GM12892 (cell line): ENCODE results near the gene MLX.

ENCODE experiments used
- POLR2A ChIP-seq: IDR thresholded peaks from 2 replicates; pipeline ENCODE4 v1.6.1; 2011; ENCODE audit warnings: low read depth, low read length, control low read depth
- POLR2AphosphoS5 ChIP-seq: IDR thresholded peaks from 2 replicates; pipeline ENCODE4 v1.6.1; 2011; ENCODE audit warnings: low read depth, low read length, control low read depth

DNA sequence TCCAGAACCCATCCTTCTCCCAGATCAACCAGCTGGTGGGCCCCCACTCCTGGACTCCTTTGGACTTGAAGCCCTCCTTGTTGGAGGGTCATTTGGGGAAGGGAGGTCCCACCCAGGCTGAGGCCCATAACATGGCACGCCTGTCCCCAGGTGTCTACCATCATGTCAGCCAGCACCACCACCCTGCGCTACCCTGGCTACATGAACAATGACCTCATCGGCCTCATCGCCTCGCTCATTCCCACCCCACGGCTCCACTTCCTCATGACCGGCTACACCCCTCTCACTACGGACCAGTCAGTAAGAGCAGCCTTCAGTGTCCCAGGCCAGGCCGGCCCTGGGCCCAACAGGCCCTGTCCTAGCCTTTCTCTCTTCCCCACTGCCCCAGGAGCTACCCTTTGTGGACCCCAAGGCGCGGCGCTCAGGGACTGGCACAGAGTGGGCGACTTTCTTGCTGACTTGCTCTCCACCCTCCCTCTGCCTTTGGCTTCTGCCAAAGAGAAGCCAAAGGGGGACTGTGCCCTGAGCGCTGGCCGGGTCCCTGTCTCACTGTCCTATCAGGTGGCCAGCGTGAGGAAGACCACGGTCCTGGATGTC lies 46.9 kb downstream of the MLX start:
- TF ChIP-seq POLR2A (no peak), POLR2AphosphoS5 (no peak)
